ENCODE measurements around the gene CINP. TPM values are rescaled to one million over a fixed set of nuclear protein-coding genes. Genes with fewer than 3 reads are reported as not detected.

Gene CINP
- total RNA-seq, 4 donors from 2014 or later: 20.0 to 39.8 (median 34.7) TPM

GRCh38 chr14:102344485-102344884 is 18.2 kb downstream of the CINP start:
- TF ChIP-seq CTCF (IDR thresholded peaks at IDR 0.05): no peak
- DNase-seq (ENCODE audit: low spot score): no peak
- ATAC-seq (ENCODE audit: low FRiP score): no peak

GRCh38 chr14:102344084-102344483 is 18.6 kb downstream of the CINP start:
- DNase-seq (ENCODE audit: low spot score) (no peak), ATAC-seq (ENCODE audit: low FRiP score) (no peak)
- TF ChIP-seq CTCF (IDR thresholded peaks at IDR 0.05): no peak

GRCh38 chr14:102342238-102342637 is 20.5 kb downstream of the CINP start:
- ATAC-seq (ENCODE audit: low FRiP score) (no peak), DNase-seq (ENCODE audit: low spot score) (no peak)
- TF ChIP-seq CTCF (IDR thresholded peaks at IDR 0.05): no peak

GRCh38 chr14:102341566-102341965 is 21.1 kb downstream of the CINP start:
- TF ChIP-seq CTCF (IDR thresholded peaks at IDR 0.05): no peak
- DNase-seq (ENCODE audit: low spot score) (no peak), ATAC-seq (ENCODE audit: low FRiP score) (no peak)

GRCh38 chr14:102338724-102339123 is 24.0 kb downstream of the CINP start:
- ATAC-seq (ENCODE audit: low FRiP score) (no peak), DNase-seq (ENCODE audit: low spot score) (no peak)

GRCh38 chr14:102335163-102335562 is 27.5 kb downstream of the CINP start:
- TF ChIP-seq CTCF (IDR thresholded peaks at IDR 0.05): no peak
- ATAC-seq (ENCODE audit: low FRiP score): no peak
- no peak for DNase-seq (ENCODE audit: low spot score)

More at GRCh38 chr14:102338724-102339123, 24.0 kb downstream of the CINP start:
- no peak for TF ChIP-seq CTCF (IDR thresholded peaks at IDR 0.05)

- DNase-seq (ENCODE audit: low spot score): no peak
- no peak for ATAC-seq (ENCODE audit: low FRiP score)
- TF ChIP-seq CTCF (IDR thresholded peaks at IDR 0.05): no peak
Observed at GRCh38 chr14:102333795-102334705, 28.6 kb downstream of the CINP start.
